ENCODE measurements around the gene ACOT4.

- no peak for TF ChIP-seq CTCF (IDR thresholded peaks at IDR 0.05)
- TF ChIP-seq POLR2A (IDR thresholded peaks at IDR 0.05), result no peak
Measured at GRCh38 chr14:73567951-73568885, 23.5 kb upstream of the ACOT4 start.
